IMR-90 (cell line): Measurements from ENCODE around the gene C5. TPM values are rescaled to one million over a fixed set of nuclear protein-coding genes. Genes with fewer than 3 reads are reported as not detected.

Source experiments
- ATAC-seq: fragments of 200-7000 bp; cut with Tn5 transposase; 2 replicates; pipeline ENCODE4 v1.9.1; 2020; ENCODE audit warnings: low read depth, mild to moderate bottlenecking, moderate library complexity
- BruUV-seq: library from RNA; stranded (reverse); fragments of 400-500 nt; replicated peaks from 2 replicates; lab custom pipeline; 2021; lab: Mats Ljungman, UMichigan
- CTCF ChIA-PET: fragments of 300-600 bp; formaldehyde crosslinking; extraction: SDS; loops from one replicate; lab custom pipeline; 2021; ENCODE audit warnings: antibody characterized with exemption; lab: Yijun Ruan, JAX
- POLR2A ChIA-PET: fragments of 300-600 bp; sonication (Branson Sonifier 250); formaldehyde crosslinking; loops from one replicate; lab custom pipeline; 2022; ENCODE audit warnings: antibody characterized with exemption; ENCODE audit not compliant: unreplicated experiment; lab: Charles Lee
- DNase-seq: peaks from one replicate; pipeline ENCODE4 v3.0.0; 2013
- H2AFZ ChIP-seq: replicated peaks from 2 replicates; pipeline ENCODE3; 2013; ENCODE audit warnings: low read length, mild to moderate bottlenecking; ENCODE audit not compliant: poor library complexity
- H2AK5ac ChIP-seq: 2 replicates; pipeline ENCODE4 v1.6.1; 2013; ENCODE audit warnings: low read depth, low read length, inconsistent platforms
- H2AK9ac ChIP-seq: replicated peaks from 2 replicates; pipeline ENCODE3; 2013; ENCODE audit warnings: mild to moderate bottlenecking, low read depth, low read length, moderate library complexity; ENCODE audit not compliant: poor library complexity
- H2BK120ac ChIP-seq: 2 replicates; pipeline ENCODE4 v1.6.1; 2013; ENCODE audit warnings: low read depth, low read length, inconsistent platforms
- H2BK15ac ChIP-seq: 3 replicates; pipeline ENCODE4 v1.6.1; 2013; ENCODE audit warnings: low read depth, low read length, inconsistent platforms
- H2BK20ac ChIP-seq: 2 replicates; pipeline ENCODE4 v1.6.1; 2013; ENCODE audit warnings: low read depth, mild to moderate bottlenecking, inconsistent platforms, low read length, moderate library complexity
- H2BK5ac ChIP-seq: 2 replicates; pipeline ENCODE4 v1.6.1; 2013; ENCODE audit warnings: mild to moderate bottlenecking, low read depth, low read length, inconsistent platforms; ENCODE audit not compliant: poor library complexity, severe bottlenecking
- H3K14ac ChIP-seq: replicated peaks from 2 replicates; pipeline ENCODE4 v1.6.1; 2013; ENCODE audit warnings: low read depth, low read length, inconsistent platforms
- H3K18ac ChIP-seq: 2 replicates; pipeline ENCODE4 v1.6.1; 2013; ENCODE audit warnings: low read depth, low read length, control low read depth
- H3K23ac ChIP-seq: 2 replicates; pipeline ENCODE4 v1.6.1; 2013; ENCODE audit warnings: low read depth, low read length, inconsistent platforms
- H3K27ac ChIP-seq: 2 replicates; pipeline ENCODE4 v1.5.1; 2013; ENCODE audit warnings: mild to moderate bottlenecking, control low read depth, low read length; ENCODE audit not compliant: insufficient read depth
- H3K27me3 ChIP-seq: 2 replicates; pipeline ENCODE4 v1.6.1; 2013; ENCODE audit warnings: low read length; ENCODE audit not compliant: control insufficient read depth, insufficient read depth
- H3K36me3 ChIP-seq: 2 replicates; pipeline ENCODE4 v1.6.1; 2013; ENCODE audit warnings: low read length, mixed read lengths; ENCODE audit not compliant: control insufficient read depth, insufficient read depth
- H3K4ac ChIP-seq: 2 replicates; pipeline ENCODE4 v1.6.1; 2013; ENCODE audit warnings: low read depth, low read length, inconsistent platforms
- H3K4me1 ChIP-seq: 2 replicates; pipeline ENCODE4 v1.6.1; 2013; ENCODE audit warnings: low read length, mixed read lengths; ENCODE audit not compliant: control insufficient read depth, insufficient read depth
- H3K4me2 ChIP-seq: 2 replicates; pipeline ENCODE4 v1.6.1; 2013; ENCODE audit warnings: low read depth, mild to moderate bottlenecking, control low read depth, low read length, moderate library complexity
- H3K4me3 ChIP-seq: 2 replicates; pipeline ENCODE4 v1.5.1; 2013; ENCODE audit warnings: low read depth, mild to moderate bottlenecking, control low read depth, low read length, moderate library complexity; ENCODE audit not compliant: insufficient read depth
- H3K56ac ChIP-seq: 2 replicates; pipeline ENCODE4 v1.6.1; 2013; ENCODE audit warnings: low read length, inconsistent platforms; ENCODE audit not compliant: insufficient read depth; ENCODE audit errors: extremely low read depth
- H3K79me1 ChIP-seq, 2 experiments: 2 replicates each; pipeline ENCODE4 v1.6.1; 2013; ENCODE audit warnings: low read length in 2 of 2, inconsistent platforms in 1 of 2, low read depth in 1 of 2
- H3K9ac ChIP-seq: 2 replicates; pipeline ENCODE4 v1.6.1; 2013; ENCODE audit warnings: low read depth, low read length, control low read depth
- H3K9me1 ChIP-seq: 2 replicates; pipeline ENCODE4 v1.6.1; 2013; ENCODE audit warnings: low read length, inconsistent platforms; ENCODE audit not compliant: insufficient read depth
- H3K9me3 ChIP-seq: 2 replicates; pipeline ENCODE4 v1.6.1; 2013; ENCODE audit warnings: low read length; ENCODE audit not compliant: control insufficient read depth, insufficient read depth
- H4K20me1 ChIP-seq: 2 replicates; pipeline ENCODE4 v1.6.1; 2013; ENCODE audit warnings: low read length, inconsistent platforms; ENCODE audit not compliant: insufficient read depth
- H4K5ac ChIP-seq: 2 replicates; pipeline ENCODE4 v1.6.1; 2013; ENCODE audit warnings: mild to moderate bottlenecking, low read depth, low read length, control low read depth
- H4K8ac ChIP-seq, 2 experiments: 2 replicates each; pipeline ENCODE4 v1.6.1; 2013; ENCODE audit warnings: low read depth in 2 of 2, low read length in 2 of 2, control low read depth in 1 of 2, inconsistent platforms in 1 of 2
- H4K91ac ChIP-seq: 2 replicates; pipeline ENCODE4 v1.6.1; 2013; ENCODE audit warnings: low read depth, low read length, inconsistent platforms; ENCODE audit not compliant: insufficient read depth
- CEBPB ChIP-seq: IDR thresholded peaks from 2 replicates; pipeline ENCODE4 v1.6.1; 2012; ENCODE audit warnings: low read depth, low read length, improper control_type of control experiment
- SMC3 ChIP-seq: fragments of 150-350 bp; IDR thresholded peaks from 2 replicates; pipeline ENCODE4 v1.6.1; 2016; ENCODE audit warnings: low read depth, mild to moderate bottlenecking, antibody characterized with exemption, low read length, moderate library complexity
- WGBS, 2 experiments: methylation state at CpG; one replicate each; pipeline versions ENCODE4 v1.1.5 to v1.1.7; 2013; ENCODE audit warnings: missing lambda C conversion rate in 2 of 2; ENCODE audit not compliant: insufficient read length in 1 of 2; ENCODE audit errors: extremely low coverage in 2 of 2; 5-methylcytosine and 5-hydroxymethylcytosine counted together
- dilution Hi-C: fragments of 300-500 bp; cut with HindIII; formaldehyde crosslinking; loops from one replicate; pipeline ENCODE4 v1.14.3; 2018; ENCODE audit warnings: low sequenced_read_pairs; ENCODE audit not compliant: unreplicated experiment
- in situ Hi-C: fragments of 300-500 bp; cut with MboI; formaldehyde crosslinking; loops from 3 replicates; pipeline ENCODE4 v1.14.3; 2019; ENCODE audit warnings: low sequenced_read_pairs, inconsistent platforms, mixed read lengths
- intact Hi-C: fragments of 100-400 bp; cut with micrococcal nuclease; formaldehyde crosslinking; loops from 2 replicates; pipeline ENCODE4 v1.10.0; 2022
- polyA plus RNA-seq, 3 experiments: library from polyadenylated mRNA; depleted of rRNA; stranded (reverse); fragments of >200 nt; gene quantifications; 2 replicates each; pipeline ENCODE4 v1.2.3, GENCODE V29; 2012; ENCODE audit warnings: low replicate concordance in 1 of 3
- total RNA-seq: library from RNA; depleted of rRNA; stranded (reverse); fragments of >200 nt; gene quantifications from 2 replicates; pipeline ENCODE4 v1.2.3, GENCODE V29; 2012
- TF ChIP-seq, protein P1 (sequence below): fragments of 150-350 bp; IDR thresholded peaks from 2 replicates; pipeline ENCODE4 v1.6.1; 2016; ENCODE audit warnings: low read depth, mild to moderate bottlenecking, low read length, moderate library complexity, borderline replicate concordance

The C5 gene
- total and polyA plus RNA-seq, 2 of the 4 experiments (the other 2 are of a cell fraction) = 1.5 to 2.3 TPM

DNA sequence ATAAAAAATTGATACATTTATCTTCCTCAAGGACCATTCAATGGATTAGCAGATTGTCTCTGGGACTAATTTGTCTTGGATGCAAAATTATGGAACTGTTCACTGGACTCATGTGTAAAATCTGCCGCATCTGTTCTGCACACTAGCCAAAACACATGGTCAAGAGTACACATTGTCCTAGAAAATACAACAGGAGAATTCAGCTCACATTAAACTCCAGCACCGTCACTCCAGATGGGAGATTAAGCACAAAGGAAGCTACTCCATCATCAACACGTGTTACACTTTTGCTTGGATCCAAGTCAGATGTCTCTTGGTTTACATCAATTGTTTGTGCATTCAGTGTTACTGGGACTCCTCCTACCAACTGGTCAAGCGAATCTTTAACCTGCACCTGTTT, 28.8 kb downstream of the C5 start:
- ChIA-PET CTCF (no interaction called here), POLR2A (no interaction called here)
- Histone ChIP-seq H3K4me1 (0 out of 2 replicates have a peak, but pooled peaks cover under 1% of the 10 kb centered on the region), H3K79me1 (no peaks in the 10 kb centered on the region), H3K4me3 (no peak overlapping the region), H3K14ac (no peak overlapping the region), H2BK120ac (no peak overlapping the region), H4K91ac (no peak overlapping the region), H3K27ac (no peak overlapping the region), H2BK15ac (no peak overlapping the region), H3K27me3 (no peaks in the 10 kb centered on the region), H2AK5ac (no peak overlapping the region), H2AFZ (no peak overlapping the region), H3K9me3 (no peaks in the 10 kb centered on the region), H3K4ac (no peak overlapping the region), H4K8ac (no peak overlapping the region), H3K56ac (no peak overlapping the region), H2BK20ac (no peak overlapping the region), H3K36me3 (no peaks in the 10 kb centered on the region), H3K23ac (no peak overlapping the region), H3K4me2 (no peak overlapping the region), H2AK9ac (no peak overlapping the region), H3K9ac (no peak overlapping the region), H3K18ac (no peak overlapping the region), H4K20me1 (no peaks in the 10 kb centered on the region), H4K5ac (no peak overlapping the region), H3K9me1 (no peaks in the 10 kb centered on the region), H2BK5ac (no peak overlapping the region)
- dilution Hi-C loops = no loop called here
- in situ Hi-C loops = no loop called here
- 40% methylated on average over 1 of the region's 4 CpGs; no CpG with 5 or more reads in 1 of the 2 experiments for WGBS, 2 experiments
- DNase-seq (no peak), ATAC-seq (no peak)
- no TSS peak for BruUV-seq
- TF ChIP-seq, protein P1, sequence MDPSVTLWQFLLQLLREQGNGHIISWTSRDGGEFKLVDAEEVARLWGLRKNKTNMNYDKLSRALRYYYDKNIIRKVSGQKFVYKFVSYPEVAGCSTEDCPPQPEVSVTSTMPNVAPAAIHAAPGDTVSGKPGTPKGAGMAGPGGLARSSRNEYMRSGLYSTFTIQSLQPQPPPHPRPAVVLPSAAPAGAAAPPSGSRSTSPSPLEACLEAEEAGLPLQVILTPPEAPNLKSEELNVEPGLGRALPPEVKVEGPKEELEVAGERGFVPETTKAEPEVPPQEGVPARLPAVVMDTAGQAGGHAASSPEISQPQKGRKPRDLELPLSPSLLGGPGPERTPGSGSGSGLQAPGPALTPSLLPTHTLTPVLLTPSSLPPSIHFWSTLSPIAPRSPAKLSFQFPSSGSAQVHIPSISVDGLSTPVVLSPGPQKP = no peak
- TF ChIP-seq SMC3 (no peak), CEBPB (no peak)
- intact Hi-C loops = no loop called here
